HCT116 (cell line): ENCODE results near the gene FAXDC2. TPM values are rescaled to one million over a fixed set of nuclear protein-coding genes. Genes with fewer than 3 reads are reported as not detected.

Experiments used
- ATAC-seq: fragments of 200-7000 bp; cut with Tn5 transposase; 2 replicates; pipeline ENCODE4 v1.9.1; 2020; ENCODE audit warnings: mild to moderate bottlenecking, moderate library complexity
- BruUV-seq: library from RNA; stranded (reverse); fragments of 400-500 nt; replicated peaks from 2 replicates; lab custom pipeline; 2021; lab: Mats Ljungman, UMichigan
- CTCF ChIA-PET: fragments of 300-600 bp; sonication (Branson Sonifier 250); formaldehyde crosslinking; loops from one replicate; lab custom pipeline; 2021; ENCODE audit warnings: antibody characterized with exemption; lab: Charles Lee
- POLR2A ChIA-PET: fragments of 300-600, 350-600 bp; sonication (Branson Sonifier 250); formaldehyde crosslinking; loops from one replicate; lab custom pipeline; 2021; ENCODE audit warnings: antibody characterized with exemption; lab: Charles Lee
- RAD21 ChIA-PET, 2 experiments: fragments of 300-600 bp; sonication (Branson Sonifier 250); formaldehyde crosslinking; loops; one replicate each; lab custom pipeline; 2023; ENCODE audit warnings: low total read pairs in 2 of 2; ENCODE audit not compliant: uncharacterized antibody in 2 of 2, unreplicated experiment in 2 of 2, low non-redundant PET in 1 of 2; lab: Charles Lee
- DNase-seq: peaks from one replicate; pipeline ENCODE4 v3.0.0-alpha.2; 2010; ENCODE audit warnings: low read depth, low spot score
- H2AFZ ChIP-seq: fragments of 200-600 bp; shearing (Covaris generic), sonication (generic); 2 replicates; pipeline ENCODE4 v1.6.1; 2017; ENCODE audit warnings: low read depth, mixed run types, mixed read lengths, antibody characterized with exemption, low read length; ENCODE audit not compliant: poor library complexity, severe bottlenecking
- H3K27ac ChIP-seq: 2 replicates; pipeline ENCODE4 v1.5.1; 2012; ENCODE audit warnings: low read depth, low read length
- H3K27me3 ChIP-seq: fragments of 200-600 bp; sonication (generic); 2 replicates; pipeline ENCODE4 v1.6.1; 2016; ENCODE audit warnings: mixed run types, low read length, mixed read lengths; ENCODE audit not compliant: insufficient read depth
- H3K36me3 ChIP-seq, 2 experiments: fragments of 200-500 bp in 1 of 2; fragments of 200-600 bp in 1 of 2; sonication (Bioruptor generic) in 1 of 2; sonication (generic) in 1 of 2; 2 replicates each; pipeline versions ENCODE4 v1.5.1 to v1.6.1; 2014 to 2016; ENCODE audit warnings: low read length in 2 of 2, inconsistent platforms in 1 of 2, mixed read lengths in 1 of 2, mixed run types in 1 of 2; ENCODE audit not compliant: insufficient read depth in 2 of 2, control insufficient read depth in 1 of 2
- H3K4me1 ChIP-seq, 2 experiments: fragments of 200-600 bp in 1 of 2; sonication (generic) in 1 of 2; 2 replicates each; pipeline versions ENCODE4 v1.5.1 to v1.6.1; 2012 to 2017; ENCODE audit warnings: low read length in 2 of 2, inconsistent platforms in 1 of 2, mild to moderate bottlenecking in 1 of 2, mixed read lengths in 1 of 2, mixed run types in 1 of 2, moderate library complexity in 1 of 2; ENCODE audit not compliant: insufficient read depth in 2 of 2, control insufficient read depth in 1 of 2
- H3K4me2 ChIP-seq: fragments of 200-600 bp; sonication (generic); 2 replicates; pipeline ENCODE4 v1.6.1; 2017; ENCODE audit warnings: mixed run types, low read length, mixed read lengths
- H3K4me3 ChIP-seq, 2 experiments: fragments of 200-600 bp in 1 of 2; sonication (generic) in 1 of 2; replicated peaks in 1 of 2; 2 replicates each; pipeline ENCODE4 v1.5.1; 2011 to 2016; ENCODE audit warnings: low read length in 2 of 2, control low read depth in 1 of 2, low read depth in 1 of 2, mild to moderate bottlenecking in 1 of 2, mixed read lengths in 1 of 2, mixed run types in 1 of 2
- H3K79me2 ChIP-seq: fragments of 200-600 bp; sonication (generic); 2 replicates; pipeline ENCODE4 v1.6.1; 2017; ENCODE audit warnings: mild to moderate bottlenecking, mixed run types, low read length, moderate library complexity, mixed read lengths; ENCODE audit not compliant: insufficient read depth
- H3K9ac ChIP-seq: fragments of 200-600 bp; sonication (generic); 2 replicates; pipeline ENCODE4 v1.6.1; 2016; ENCODE audit warnings: low read length, mixed read lengths
- H3K9me2 ChIP-seq: fragments of 200-600 bp; sonication (generic), shearing (Covaris generic); 2 replicates; pipeline ENCODE4 v1.6.1; 2017; ENCODE audit warnings: mixed run types, mild to moderate bottlenecking, moderate library complexity; ENCODE audit not compliant: insufficient read depth
- H3K9me3 ChIP-seq, 2 experiments: fragments of 200-500 bp in 1 of 2; fragments of 200-600 bp in 1 of 2; sonication (Bioruptor generic) in 1 of 2; sonication (generic) in 1 of 2; 2 replicates each; pipeline ENCODE4 v1.6.1; 2014 to 2017; ENCODE audit warnings: low read length in 2 of 2, mixed read lengths in 2 of 2, inconsistent platforms in 1 of 2, low read depth in 1 of 2, mild to moderate bottlenecking in 1 of 2, mixed run types in 1 of 2, moderate library complexity in 1 of 2; ENCODE audit not compliant: control insufficient read depth in 1 of 2, insufficient read depth in 1 of 2
- H4K20me1 ChIP-seq: fragments of 200-600 bp; sonication (generic), shearing (Covaris generic); 2 replicates; pipeline ENCODE4 v1.6.1; 2017; ENCODE audit warnings: mixed run types, mild to moderate bottlenecking, moderate library complexity; ENCODE audit not compliant: insufficient read depth
- CEBPB ChIP-seq: IDR thresholded peaks from 2 replicates; pipeline ENCODE4 v1.6.1; 2012; ENCODE audit warnings: low read depth
- ELF1 ChIP-seq: IDR thresholded peaks from 2 replicates; pipeline ENCODE4 v1.6.1; 2012; ENCODE audit warnings: low read depth, borderline replicate concordance
- MAX ChIP-seq: IDR thresholded peaks from 2 replicates; pipeline ENCODE4 v1.6.1; 2012
- RAD21 ChIP-seq: IDR thresholded peaks from 2 replicates; pipeline ENCODE4 v1.6.1; 2012; ENCODE audit warnings: low read depth, mild to moderate bottlenecking
- REST ChIP-seq: IDR thresholded peaks from 2 replicates; pipeline ENCODE4 v1.6.1; 2012; ENCODE audit warnings: low read depth
- TCF7L2 ChIP-seq: IDR thresholded peaks from 2 replicates; pipeline ENCODE4 v1.7.0; 2011; ENCODE audit warnings: borderline replicate concordance, inconsistent platforms; ENCODE audit not compliant: insufficient read depth, insufficient read length; ENCODE audit errors: extremely low read depth
- ZFX ChIP-seq: fragments of 450-650 bp; IDR thresholded peaks from 2 replicates; pipeline ENCODE4 v1.6.1; 2017
- intact Hi-C: fragments of 100-400 bp; cut with micrococcal nuclease; formaldehyde crosslinking; loops from 2 replicates; pipeline ENCODE4 v1.10.0; 2022
- total RNA-seq: library from RNA; stranded (reverse); gene quantifications from one replicate; pipeline ENCODE4 v1.2.1, GENCODE V29; 2021; ENCODE audit not compliant: unreplicated experiment

Gene FAXDC2
- total RNA-seq, 1 experiment from 2014 or later = 0.22 TPM

- no peak for TF ChIP-seq ELF1
These were observed 39.2 kb downstream of the FAXDC2 start (continued) for GRCh38 chr5:154811239-154811638.

DNA sequence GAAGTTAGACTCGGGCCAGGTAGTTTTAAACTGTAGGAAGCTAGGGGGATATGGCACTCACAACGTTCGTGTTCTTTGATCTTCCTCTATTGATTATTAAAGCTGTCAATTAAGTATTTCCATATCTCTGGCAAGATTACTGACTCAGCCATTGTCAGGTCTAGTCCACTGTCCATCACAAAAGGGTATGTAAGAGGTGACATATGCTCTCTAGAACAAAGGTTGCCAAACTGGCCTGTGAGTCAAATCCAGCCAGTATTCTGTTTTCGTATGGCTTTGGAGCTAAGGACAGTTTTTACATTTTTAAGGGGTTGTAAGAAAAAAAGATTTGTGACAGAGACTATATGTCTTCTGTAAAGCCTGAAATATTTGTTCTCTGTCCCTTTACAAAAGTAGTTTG is 44.2 kb downstream of the FAXDC2 start:
- Histone ChIP-seq H4K20me1 (peaks cover 9% of the 10 kb centered on the region), H3K36me3 (peaks cover 56 to 77% of the 10 kb centered on the region in 2 experiments), H3K79me2 (peaks cover 36% of the 10 kb centered on the region; the same call in 1 of the 2 replicates), H3K4me3 (no peak overlapping the region), H3K4me2 (no peak overlapping the region), H3K27me3 (no peaks in the 10 kb centered on the region), H3K4me1 (no peaks in the 10 kb centered on the region), H3K9me3 (no peaks in the 10 kb centered on the region), H3K9ac (no peak overlapping the region), H3K27ac (no peak overlapping the region), H3K9me2 (no peaks in the 10 kb centered on the region), H2AFZ (no peak overlapping the region)
- ATAC-seq (no peak), DNase-seq (no peak)
- RAD21 ChIA-PET = no interaction called here
- CTCF ChIA-PET = interaction anchor here (1.5 kb wide), 1 partner anchor 156 kb away, joined by 5 read pairs; no protein-coding TSS in a partner anchor
- POLR2A ChIA-PET = interaction anchor here (0.6 kb wide), 1 partner anchor 9 kb away, joined by 5 read pairs; no protein-coding TSS in a partner anchor
- TF ChIP-seq TCF7L2 (no peak), ZFX (no peak), REST (no peak), RAD21 (no peak), MAX (no peak), CEBPB (no peak)
- intact Hi-C loops = no loop called here
- no TSS peak for BruUV-seq
